Measurements from ENCODE around the gene IKBKE.

The IKBKE gene

GRCh38 chr1:206469933-206470691 lies at the start of gene IKBKE:
Gene IKBKE (plus strand): TSS chr1:206470476. CDS start chr1:206473228, 2,752 bp downstream.
- DNase-seq: peak; percentile 36

GRCh38 chr1:206421616-206422340 lies 48.5 kb upstream of the IKBKE start:
- no peak for DNase-seq

- DNase-seq: no peak
Observed at GRCh38 chr1:206422525-206422924, 47.8 kb upstream of the IKBKE start.

- DNase-seq: no peak
Observed at GRCh38 chr1:206427291-206427690, 43.0 kb upstream of the IKBKE start.

GRCh38 chr1:206429421-206429820 lies 40.9 kb upstream of the IKBKE start:
- DNase-seq: no peak

- no peak for DNase-seq
Observed at GRCh38 chr1:206430031-206430983, 40.0 kb upstream of the IKBKE start.

GRCh38 chr1:206435445-206435844 lies 34.8 kb upstream of the IKBKE start:
- DNase-seq: no peak

GRCh38 chr1:206438554-206438953 lies 31.7 kb upstream of the IKBKE start:
- DNase-seq: no peak

- no peak for DNase-seq
Observed at GRCh38 chr1:206439205-206439604, 31.1 kb upstream of the IKBKE start.

GRCh38 chr1:206441336-206441967 lies 28.8 kb upstream of the IKBKE start:
- DNase-seq: no peak

- no peak for DNase-seq
Observed at GRCh38 chr1:206442101-206442500, 28.2 kb upstream of the IKBKE start.

- no peak for DNase-seq
Observed at GRCh38 chr1:206445116-206445515, 25.2 kb upstream of the IKBKE start.

GRCh38 chr1:206445911-206446356 lies 24.3 kb upstream of the IKBKE start:
- no peak for DNase-seq

GRCh38 chr1:206446688-206447421 lies 23.4 kb upstream of the IKBKE start:
- no peak for DNase-seq

GRCh38 chr1:206447422-206447765 lies 22.9 kb upstream of the IKBKE start:
- no peak for DNase-seq

GRCh38 chr1:206447792-206448191 lies 22.5 kb upstream of the IKBKE start:
- no peak for DNase-seq

- no peak for DNase-seq
Observed at GRCh38 chr1:206448471-206448870, 21.8 kb upstream of the IKBKE start.

- no peak for DNase-seq
Observed at GRCh38 chr1:206449565-206449964, 20.7 kb upstream of the IKBKE start.

- no peak for DNase-seq
Observed at GRCh38 chr1:206450281-206450680, 20.0 kb upstream of the IKBKE start.

- no peak for DNase-seq
Observed at GRCh38 chr1:206451134-206451686, 19.1 kb upstream of the IKBKE start.

GRCh38 chr1:206453111-206453510 lies 17.2 kb upstream of the IKBKE start:
- DNase-seq: no peak

- DNase-seq: no peak
Observed at GRCh38 chr1:206455289-206455665, 15.0 kb upstream of the IKBKE start.

Data from activated CD4-positive, alpha-beta T cell treated with anti-CD3 and anti-CD28 coated beads, Interleukin-2, amount 50 U/mL, for 1 hour (primary cell).